OCI-LY3 (cell line): ENCODE measurements around the gene ZGLP1.
A peak's percentile ranks its signal among the peaks of the same experiment; 100 is the strongest.

Experiments
- H2AFZ ChIP-seq: fragments of 200-600, 300-600 bp; shearing (Covaris generic); 2 replicates; pipeline ENCODE4 v1.6.0; 2014; ENCODE audit warnings: antibody characterized with exemption, low read depth, low read length
- H3K27ac ChIP-seq: fragments of 200-600, 300-600 bp; sonication (generic); 2 replicates; pipeline ENCODE4 v1.5.1; 2014; ENCODE audit warnings: mild to moderate bottlenecking, low read length, moderate library complexity, mixed read lengths
- H3K27me3 ChIP-seq: fragments of 200-600, 300-600 bp; sonication (generic); 2 replicates; pipeline ENCODE4 v1.6.1; 2014; ENCODE audit warnings: low read depth, low read length, mixed read lengths
- H3K36me3 ChIP-seq: fragments of 200-600, 300-600 bp; sonication (generic); replicated peaks from 2 replicates; pipeline ENCODE3; 2014; ENCODE audit warnings: low read depth, low read length, mixed read lengths
- H3K4me1 ChIP-seq: fragments of 300-600, 200-600 bp; sonication (generic); 2 replicates; pipeline ENCODE4 v1.6.1; 2014; ENCODE audit warnings: low read length, mixed read lengths
- H3K4me2 ChIP-seq: fragments of 200-600, 300-600 bp; sonication (generic); 2 replicates; pipeline ENCODE4 v1.6.1; 2014; ENCODE audit warnings: low read length, mixed read lengths
- H3K4me3 ChIP-seq: fragments of 300-600, 200-600 bp; sonication (generic); 2 replicates; pipeline ENCODE4 v1.5.1; 2014; ENCODE audit warnings: antibody characterized with exemption, mild to moderate bottlenecking, low read length, moderate library complexity
- H3K79me2 ChIP-seq: fragments of 300-600, 200-600 bp; shearing (Covaris generic); 2 replicates; pipeline ENCODE4 v1.6.1; 2014; ENCODE audit warnings: mild to moderate bottlenecking, low read length, mixed read lengths
- H3K9ac ChIP-seq: fragments of 300-600, 200-600 bp; shearing (Covaris generic); 2 replicates; pipeline ENCODE4 v1.6.0; 2014; ENCODE audit warnings: mild to moderate bottlenecking, low read length, moderate library complexity
- H3K9me3 ChIP-seq: fragments of 200-600, 300-600 bp; shearing (Covaris generic); 2 replicates; pipeline ENCODE4 v1.6.1; 2014; ENCODE audit warnings: low read length, mixed read lengths; ENCODE audit not compliant: insufficient read depth
- H4K20me1 ChIP-seq: fragments of 200-600, 300-600 bp; sonication (generic); 2 replicates; pipeline ENCODE4 v1.6.1; 2016; ENCODE audit warnings: low read length, mixed read lengths; ENCODE audit not compliant: insufficient read depth
- CTCF ChIP-seq: fragments of 200-600, 300-600 bp; sonication (generic); IDR thresholded peaks from 2 replicates; pipeline ENCODE4 v1.5.1; 2014; ENCODE audit warnings: antibody characterized with exemption, low read length, low read depth
- EZH2phosphoT487 ChIP-seq: fragments of 200-600 bp; shearing (Covaris generic); IDR thresholded peaks from 2 replicates; pipeline ENCODE4 v1.6.1; 2018; ENCODE audit warnings: antibody characterized with exemption, mixed run types, low read depth

Gene ZGLP1

GRCh38 chr19:10277795-10278589, 31.6 kb downstream of the ZGLP1 start:
- no peak overlapping the region for H2AFZ ChIP-seq
- TF ChIP-seq CTCF (no peak), EZH2phosphoT487 (no peak)
- H3K4me2 ChIP-seq, result 0 out of 2 replicates have a peak overlapping the region, but pooled peaks have one; percentile 0
- H4K20me1 ChIP-seq, result peaks cover 86% of the 10 kb centered on the region
- H3K4me3 ChIP-seq, result no peak overlapping the region
- H3K9ac ChIP-seq, result no peak overlapping the region
- peaks cover 64% of the 10 kb centered on the region for H3K36me3 ChIP-seq
- peaks cover 49% of the 10 kb centered on the region for H3K4me1 ChIP-seq
- peaks cover 94% of the 10 kb centered on the region for H3K79me2 ChIP-seq
- no peaks in the 10 kb centered on the region for H3K27me3 ChIP-seq
- peak overlapping the region; percentile 27 for H3K27ac ChIP-seq
- no peaks in the 10 kb centered on the region for H3K9me3 ChIP-seq

DNA sequence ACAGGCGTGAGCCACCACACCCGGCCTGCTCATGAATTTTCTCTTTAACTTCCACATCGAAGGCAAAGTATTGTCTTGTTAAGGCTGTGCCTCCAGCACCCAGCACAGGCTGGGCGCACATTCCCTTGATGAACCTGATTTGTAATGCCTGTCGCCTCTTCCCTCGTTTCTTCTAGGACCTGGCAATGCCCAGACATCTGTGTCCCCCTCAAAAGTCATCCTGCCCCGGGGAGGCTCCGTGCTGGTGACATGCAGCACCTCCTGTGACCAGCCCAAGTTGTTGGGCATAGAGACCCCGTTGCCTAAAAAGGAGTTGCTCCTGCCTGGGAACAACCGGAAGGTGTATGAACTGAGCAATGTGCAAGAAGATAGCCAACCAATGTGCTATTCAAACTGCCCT, 35.0 kb downstream of the ZGLP1 start:
- H3K4me3 ChIP-seq, result peak overlapping the region; percentile 23; the same call in 1 of the 2 replicates

DNA sequence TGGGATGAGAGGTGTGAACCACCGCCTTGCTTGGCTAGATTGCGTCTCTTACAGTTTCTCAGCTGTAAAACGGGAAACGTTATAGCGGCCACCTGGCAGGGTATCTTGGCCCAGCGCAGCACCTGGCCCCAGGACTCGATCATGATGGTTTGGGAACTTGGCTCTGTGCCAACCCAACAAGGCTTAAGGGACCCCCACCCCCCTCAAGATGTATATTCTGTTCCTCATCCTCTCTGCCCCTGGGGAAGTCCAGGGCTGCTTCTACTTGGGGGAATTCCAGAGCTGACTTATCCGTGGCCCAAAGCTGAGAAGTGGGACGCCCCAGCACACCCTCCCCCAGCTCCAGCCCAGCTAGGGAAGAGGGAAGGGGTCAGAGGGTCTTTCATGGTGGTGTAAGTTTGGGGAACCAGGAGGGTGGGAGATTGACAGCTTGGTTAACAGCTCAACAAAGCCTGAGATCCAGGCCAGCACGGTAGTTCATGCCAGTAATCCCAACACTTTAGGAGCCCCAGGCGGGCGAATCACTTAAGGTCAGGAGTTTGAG, 38.0 kb downstream of the ZGLP1 start:
- Histone ChIP-seq H4K20me1 (peaks cover 35% of the 10 kb centered on the region), H3K27ac (peak overlapping the region; percentile 93), H3K4me2 (peak overlapping the region; percentile 98), H3K9me3 (no peaks in the 10 kb centered on the region), H3K79me2 (peaks cover 71% of the 10 kb centered on the region), H3K4me1 (peaks cover 37% of the 10 kb centered on the region), H3K4me3 (peak overlapping the region; percentile 82), H2AFZ (no peak overlapping the region), H3K36me3 (peaks cover 32% of the 10 kb centered on the region), H3K9ac (peak overlapping the region; percentile 95), H3K27me3 (no peaks in the 10 kb centered on the region)
- no peak for TF ChIP-seq CTCF
- TF ChIP-seq EZH2phosphoT487, result no peak

More for the DNA sequence above, 35.0 kb downstream of the ZGLP1 start:
- Histone ChIP-seq H3K79me2 (peaks cover 99% of the 10 kb centered on the region), H3K4me2 (peak overlapping the region; percentile 32; the same call in 1 of the 2 replicates), H3K9ac (no peak overlapping the region), H3K4me1 (peaks cover 58% of the 10 kb centered on the region), H3K27ac (peak overlapping the region; percentile 40), H2AFZ (no peak overlapping the region), H3K36me3 (peaks cover 57% of the 10 kb centered on the region), H3K9me3 (no peaks in the 10 kb centered on the region), H4K20me1 (peaks cover 63% of the 10 kb centered on the region), H3K27me3 (no peaks in the 10 kb centered on the region)
- no peak for TF ChIP-seq EZH2phosphoT487
- TF ChIP-seq CTCF, result no peak

DNA sequence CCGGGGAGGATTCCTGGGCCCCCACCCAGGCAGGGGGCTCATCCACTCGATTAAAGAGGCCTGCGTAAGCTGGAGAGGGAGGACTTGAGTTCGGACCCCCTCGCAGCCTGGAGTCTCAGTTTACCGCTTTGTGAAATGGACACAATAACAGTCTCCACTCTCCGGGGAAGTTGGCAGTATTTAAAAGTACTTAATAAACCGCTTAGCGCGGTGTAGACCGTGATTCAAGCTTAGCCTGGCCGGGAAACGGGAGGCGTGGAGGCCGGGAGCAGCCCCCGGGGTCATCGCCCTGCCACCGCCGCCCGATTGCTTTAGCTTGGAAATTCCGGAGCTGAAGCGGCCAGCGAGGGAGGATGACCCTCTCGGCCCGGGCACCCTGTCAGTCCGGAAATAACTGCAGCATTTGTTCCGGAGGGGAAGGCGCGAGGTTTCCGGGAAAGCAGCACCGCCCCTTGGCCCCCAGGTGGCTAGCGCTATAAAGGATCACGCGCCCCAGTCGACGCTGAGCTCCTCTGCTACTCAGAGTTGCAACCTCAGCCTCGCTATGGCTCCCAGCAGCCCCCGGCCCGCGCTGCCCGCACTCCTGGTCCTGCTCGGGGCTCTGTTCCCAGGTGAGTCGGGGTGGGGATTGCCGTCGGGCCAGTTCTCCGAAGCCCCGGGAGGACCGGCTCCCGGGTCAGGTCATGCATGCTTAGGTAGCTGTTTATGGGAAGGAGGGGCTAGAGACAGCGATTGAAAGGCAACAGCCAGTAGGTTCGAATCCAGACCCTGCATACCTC, 38.8 kb downstream of the ZGLP1 start, which contains the start of gene ICAM1:
ICAM1 (plus strand) TSS at position 505 of the 779 bp plus-strand sequence; CDS start at position 545, 40 bp downstream.
- H3K36me3 ChIP-seq, result peaks cover 27% of the 10 kb centered on the region
- H3K27ac ChIP-seq, result peak within 1 kb of the TSS; percentile 93
- H3K4me1 ChIP-seq, result peaks cover 33% of the 10 kb centered on the region
- H3K9me3 ChIP-seq, result no peaks in the 10 kb centered on the region
- H3K4me3 ChIP-seq, result peak within 1 kb of the TSS; percentile 82
- peaks cover 28% of the 10 kb centered on the region for H4K20me1 ChIP-seq
- H2AFZ ChIP-seq, result peak within 1 kb of the TSS; percentile 59; the same call in 1 of the 2 replicates
- no peaks in the 10 kb centered on the region for H3K27me3 ChIP-seq
- peaks cover 63% of the 10 kb centered on the region for H3K79me2 ChIP-seq
- peak within 1 kb of the TSS; percentile 98 for H3K4me2 ChIP-seq
- peak within 1 kb of the TSS; percentile 95 for H3K9ac ChIP-seq
- no peak for TF ChIP-seq CTCF
- TF ChIP-seq EZH2phosphoT487, result no peak
